ENCODE results near the gene PNPLA7. TPM values are rescaled to one million over a fixed set of nuclear protein-coding genes. Genes with fewer than 3 reads are reported as not detected.

The PNPLA7 gene
- total and polyA plus RNA-seq, 4 donors: 0.75 to 6.5 (median 2.1) TPM

DNA sequence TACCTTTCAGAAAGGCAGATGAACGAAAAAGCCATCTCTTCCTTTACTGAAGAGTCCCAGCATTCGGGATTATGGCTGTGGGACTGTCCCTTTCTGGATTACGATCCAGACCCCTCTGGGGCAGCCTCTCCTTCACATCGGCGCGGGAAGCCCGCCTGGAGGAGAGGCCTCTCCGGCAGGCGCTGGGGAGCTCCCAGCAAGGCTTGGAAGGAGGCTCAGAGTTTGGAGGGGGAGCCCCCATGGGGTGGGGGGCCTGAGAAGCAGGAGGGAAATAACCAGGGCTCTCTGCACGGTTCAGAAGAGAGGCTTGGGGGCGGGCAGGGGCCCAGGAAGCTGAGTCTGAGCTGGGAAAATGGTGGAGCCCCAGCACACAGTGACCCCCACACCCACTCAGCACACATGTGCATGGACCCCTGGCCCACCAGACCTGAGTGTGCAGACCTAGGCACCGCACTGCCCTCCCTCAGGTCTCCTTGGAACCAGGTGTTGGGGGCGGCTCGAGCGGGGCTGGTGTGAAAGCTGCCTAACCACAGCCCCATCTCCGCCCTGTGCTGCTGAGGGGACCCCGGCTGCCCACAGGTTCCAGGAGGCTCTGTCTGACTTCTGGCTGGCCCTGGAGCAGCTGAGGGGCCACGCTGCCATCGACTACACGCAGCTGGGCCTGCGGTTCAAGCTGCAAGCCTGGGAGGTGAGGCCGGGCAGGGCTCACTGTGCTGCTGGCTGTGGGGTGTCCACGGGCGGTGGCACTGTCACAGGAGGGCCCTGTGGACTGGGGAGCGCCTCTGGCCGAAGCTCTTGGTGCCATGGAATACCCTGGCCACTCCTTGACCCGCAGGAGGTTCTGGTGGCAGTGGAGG is 122.5 kb downstream of the PNPLA7 start:
- TF ChIP-seq FOXA2 (IDR thresholded peaks at IDR 0.05) (no peak), NR2F2 (IDR thresholded peaks at IDR 0.05) (no peak), TAF1 (conservative IDR thresholded peaks at IDR 0.05) (no peak)
- 89% methylated on average over 27 of the region's 27 CpGs for whole genome bisulfite sequencing
- Histone ChIP-seq H3K36me3 (ENCODE audit: control insufficient read depth in 4 of 4, insufficient read depth in 3 of 4, low read depth in 1 of 4, low read length in 3 of 4) (no peaks in the 10 kb centered on the region), H3K27me3 (ENCODE audit: control insufficient read depth in 4 of 4, insufficient read depth in 4 of 4, low read length in 3 of 4) (no peaks in the 10 kb centered on the region), H3K9me3 (ENCODE audit: control insufficient read depth in 4 of 4, low read length in 3 of 4) (no peaks in the 10 kb centered on the region), H3K27ac (ENCODE audit: low read depth in 1 of 2, low read length in 2 of 2) (no peak overlapping the region), H3K9ac (ENCODE audit: low read depth in 1 of 2, low read length in 2 of 2) (no peak overlapping the region), H3K4me3 (ENCODE audit: low read depth in 1 of 3, low read length in 3 of 3) (no peak overlapping the region), H3K4me1 (ENCODE audit: control insufficient read depth in 4 of 4, insufficient read depth in 4 of 4, low read length in 3 of 4) (peaks cover 2 to 8% (median 5%) of the 10 kb centered on the region in 4 donors)
- no peak for DNase-seq (ENCODE audit: low spot score)

- 86% methylated on average over 18 of the region's 18 CpGs for WGBS
- no peak for DNase-seq (ENCODE audit: low spot score)
- H3K4me3 ChIP-seq (ENCODE audit: low read depth in 1 of 3, low read length in 3 of 3): no peak overlapping the region
- H3K4me1 ChIP-seq (ENCODE audit: control insufficient read depth in 4 of 4, insufficient read depth in 4 of 4, low read length in 3 of 4): peaks cover 5 to 17% (median 11%) of the 10 kb centered on the region in 4 donors
- no peak overlapping the region for H3K9ac ChIP-seq (ENCODE audit: low read depth in 1 of 2, low read length in 2 of 2)
- no peaks in the 10 kb centered on the region for H3K36me3 ChIP-seq (ENCODE audit: control insufficient read depth in 4 of 4, insufficient read depth in 3 of 4, low read depth in 1 of 4, low read length in 3 of 4)
- no peak overlapping the region for H3K27ac ChIP-seq (ENCODE audit: low read depth in 1 of 2, low read length in 2 of 2)
- TF ChIP-seq TAF1 (conservative IDR thresholded peaks at IDR 0.05): no peak
- TF ChIP-seq MAX (IDR thresholded peaks at IDR 0.05): no peak
- no peak for TF ChIP-seq ATF3 (IDR thresholded peaks at IDR 0.05)
- TF ChIP-seq REST (IDR thresholded peaks at IDR 0.05): no peak
- TF ChIP-seq YY1 (IDR thresholded peaks at IDR 0.05): no peak
- no peak for TF ChIP-seq HNF4A (conservative IDR thresholded peaks at IDR 0.05)
- TF ChIP-seq NR2F2 (IDR thresholded peaks at IDR 0.05): no peak
- no peak for TF ChIP-seq GABPA (IDR thresholded peaks at IDR 0.05 in 1 of 2, conservative IDR thresholded peaks at IDR 0.05 in 1 of 2)
- no peak for TF ChIP-seq HNF4G (IDR thresholded peaks at IDR 0.05)
- TF ChIP-seq FOXA2 (IDR thresholded peaks at IDR 0.05): no peak
- TF ChIP-seq RAD21 (IDR thresholded peaks at IDR 0.05): no peak
- TF ChIP-seq, protein P1, sequence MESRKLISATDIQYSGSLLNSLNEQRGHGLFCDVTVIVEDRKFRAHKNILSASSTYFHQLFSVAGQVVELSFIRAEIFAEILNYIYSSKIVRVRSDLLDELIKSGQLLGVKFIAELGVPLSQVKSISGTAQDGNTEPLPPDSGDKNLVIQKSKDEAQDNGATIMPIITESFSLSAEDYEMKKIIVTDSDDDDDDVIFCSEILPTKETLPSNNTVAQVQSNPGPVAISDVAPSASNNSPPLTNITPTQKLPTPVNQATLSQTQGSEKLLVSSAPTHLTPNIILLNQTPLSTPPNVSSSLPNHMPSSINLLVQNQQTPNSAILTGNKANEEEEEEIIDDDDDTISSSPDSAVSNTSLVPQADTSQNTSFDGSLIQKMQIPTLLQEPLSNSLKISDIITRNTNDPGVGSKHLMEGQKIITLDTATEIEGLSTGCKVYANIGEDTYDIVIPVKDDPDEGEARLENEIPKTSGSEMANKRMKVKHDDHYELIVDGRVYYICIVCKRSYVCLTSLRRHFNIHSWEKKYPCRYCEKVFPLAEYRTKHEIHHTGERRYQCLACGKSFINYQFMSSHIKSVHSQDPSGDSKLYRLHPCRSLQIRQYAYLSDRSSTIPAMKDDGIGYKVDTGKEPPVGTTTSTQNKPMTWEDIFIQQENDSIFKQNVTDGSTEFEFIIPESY (IDR thresholded peaks at IDR 0.05): no peak
- no peak for TF ChIP-seq FOXA1 (IDR thresholded peaks at IDR 0.05)
- no peak for TF ChIP-seq SP1 (IDR thresholded peaks at IDR 0.05)
- TF ChIP-seq EGR1 (IDR thresholded peaks at IDR 0.05; ENCODE audit: low read depth in 2 of 2): no peak
- TF ChIP-seq, protein P2, sequence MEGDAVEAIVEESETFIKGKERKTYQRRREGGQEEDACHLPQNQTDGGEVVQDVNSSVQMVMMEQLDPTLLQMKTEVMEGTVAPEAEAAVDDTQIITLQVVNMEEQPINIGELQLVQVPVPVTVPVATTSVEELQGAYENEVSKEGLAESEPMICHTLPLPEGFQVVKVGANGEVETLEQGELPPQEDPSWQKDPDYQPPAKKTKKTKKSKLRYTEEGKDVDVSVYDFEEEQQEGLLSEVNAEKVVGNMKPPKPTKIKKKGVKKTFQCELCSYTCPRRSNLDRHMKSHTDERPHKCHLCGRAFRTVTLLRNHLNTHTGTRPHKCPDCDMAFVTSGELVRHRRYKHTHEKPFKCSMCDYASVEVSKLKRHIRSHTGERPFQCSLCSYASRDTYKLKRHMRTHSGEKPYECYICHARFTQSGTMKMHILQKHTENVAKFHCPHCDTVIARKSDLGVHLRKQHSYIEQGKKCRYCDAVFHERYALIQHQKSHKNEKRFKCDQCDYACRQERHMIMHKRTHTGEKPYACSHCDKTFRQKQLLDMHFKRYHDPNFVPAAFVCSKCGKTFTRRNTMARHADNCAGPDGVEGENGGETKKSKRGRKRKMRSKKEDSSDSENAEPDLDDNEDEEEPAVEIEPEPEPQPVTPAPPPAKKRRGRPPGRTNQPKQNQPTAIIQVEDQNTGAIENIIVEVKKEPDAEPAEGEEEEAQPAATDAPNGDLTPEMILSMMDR (IDR thresholded peaks at IDR 0.05; ENCODE audit: low read depth, low read length, missing input control): no peak
- TF ChIP-seq RXRA (IDR thresholded peaks at IDR 0.05): no peak
- no peaks in the 10 kb centered on the region for H3K27me3 ChIP-seq (ENCODE audit: control insufficient read depth in 4 of 4, insufficient read depth in 4 of 4, low read length in 3 of 4)
- H3K9me3 ChIP-seq (ENCODE audit: control insufficient read depth in 4 of 4, low read length in 3 of 4): no peaks in the 10 kb centered on the region
Measured at GRCh38 chr9:137426018-137426681, 124.1 kb downstream of the PNPLA7 start.
